Neuronal stem cell (in vitro differentiated cells): Measurements from ENCODE around the gene PGK2.

Experiments
- DNase-seq: peaks from one replicate; pipeline ENCODE4 v3.0.0-alpha.2; 2013; ENCODE audit warnings: low spot score
- H2AFZ ChIP-seq: one replicate; pipeline ENCODE4 v1.6.1; 2013; ENCODE audit warnings: mild to moderate bottlenecking, low read length, inconsistent platforms
- H2AK5ac ChIP-seq: 2 replicates; pipeline ENCODE4 v1.6.1; 2013; ENCODE audit warnings: low read depth, mild to moderate bottlenecking, inconsistent platforms, low read length, moderate library complexity, mixed read lengths
- H2BK120ac ChIP-seq: 2 replicates; pipeline ENCODE4 v1.6.1; 2013; ENCODE audit warnings: low read depth, mild to moderate bottlenecking, inconsistent platforms, low read length, moderate library complexity, mixed read lengths
- H2BK12ac ChIP-seq: one replicate; pipeline ENCODE4 v1.6.1; 2013; ENCODE audit warnings: low read length, inconsistent platforms
- H2BK15ac ChIP-seq: 2 replicates; pipeline ENCODE4 v1.6.1; 2013; ENCODE audit warnings: mild to moderate bottlenecking, low read length, inconsistent platforms, mixed read lengths
- H2BK5ac ChIP-seq: one replicate; pipeline ENCODE4 v1.6.1; 2013; ENCODE audit warnings: inconsistent platforms, mild to moderate bottlenecking, low read length, moderate library complexity
- H3K14ac ChIP-seq: one replicate; pipeline ENCODE4 v1.6.1; 2013; ENCODE audit warnings: low read length, inconsistent platforms
- H3K18ac ChIP-seq: 2 replicates; pipeline ENCODE4 v1.6.1; 2013; ENCODE audit warnings: low read length, inconsistent platforms
- H3K23ac ChIP-seq: 2 replicates; pipeline ENCODE4 v1.6.1; 2013; ENCODE audit warnings: low read depth, mild to moderate bottlenecking, mixed read lengths, low read length, inconsistent platforms; ENCODE audit not compliant: poor library complexity
- H3K27ac ChIP-seq: replicated peaks from 3 replicates; pipeline ENCODE4 v1.5.1; 2013; ENCODE audit warnings: low read length, inconsistent platforms
- H3K27me3 ChIP-seq, 3 experiments: 2 replicates each; pipeline ENCODE4 v1.6.1; 2013; ENCODE audit warnings: low read length in 3 of 3, mild to moderate bottlenecking in 2 of 3, inconsistent platforms in 1 of 3, low read depth in 1 of 3, mixed read lengths in 1 of 3, moderate library complexity in 1 of 3; ENCODE audit not compliant: control insufficient read depth in 3 of 3, insufficient read depth in 3 of 3
- H3K36me3 ChIP-seq, 2 donors: replicated peaks in 1 of 2; 2 replicates each; pipeline ENCODE4 v1.6.1; 2013; ENCODE audit warnings: low read length in 2 of 2; ENCODE audit not compliant: control insufficient read depth in 2 of 2, insufficient read depth in 2 of 2
- H3K4ac ChIP-seq: 2 replicates; pipeline ENCODE4 v1.6.1; 2013; ENCODE audit warnings: inconsistent platforms, mild to moderate bottlenecking, low read length, moderate library complexity
- H3K4me1 ChIP-seq, 2 donors: 1 replicate in 1 of 2; 2 replicates in 1 of 2; pipeline ENCODE4 v1.6.1; 2013; ENCODE audit warnings: low read length in 2 of 2, low read depth in 1 of 2; ENCODE audit not compliant: control insufficient read depth in 2 of 2, insufficient read depth in 1 of 2
- H3K4me2 ChIP-seq: one replicate; pipeline ENCODE4 v1.6.1; 2013; ENCODE audit warnings: mild to moderate bottlenecking, low read length, inconsistent platforms; ENCODE audit not compliant: insufficient read depth, poor library complexity, severe bottlenecking
- H3K4me3 ChIP-seq, 2 donors: 2 replicates each; pipeline ENCODE4 v1.5.1; 2013; ENCODE audit warnings: low read length in 2 of 2, mild to moderate bottlenecking in 2 of 2, inconsistent platforms in 1 of 2, moderate library complexity in 1 of 2
- H3K79me1 ChIP-seq: one replicate; pipeline ENCODE4 v1.6.1; 2013; ENCODE audit warnings: low read depth, mild to moderate bottlenecking, inconsistent platforms, low read length, moderate library complexity
- H3K9ac ChIP-seq: one replicate; pipeline ENCODE4 v1.6.1; 2013; ENCODE audit warnings: mild to moderate bottlenecking, low read depth, low read length, inconsistent platforms; ENCODE audit not compliant: poor library complexity
- H3K9me3 ChIP-seq, 2 donors: replicated peaks in 1 of 2; 2 replicates each; pipeline versions ENCODE3 to v1.6.1; 2013; ENCODE audit warnings: low read length in 2 of 2, mild to moderate bottlenecking in 2 of 2, inconsistent platforms in 1 of 2, low read depth in 1 of 2, mixed read lengths in 1 of 2, moderate library complexity in 1 of 2; ENCODE audit not compliant: control insufficient read depth in 2 of 2, insufficient read depth in 1 of 2
- H4K8ac ChIP-seq: one replicate; pipeline ENCODE4 v1.6.1; 2013; ENCODE audit warnings: low read depth, mild to moderate bottlenecking, inconsistent platforms, low read length, moderate library complexity
- H4K91ac ChIP-seq: one replicate; pipeline ENCODE4 v1.6.1; 2013; ENCODE audit warnings: low read length, low read depth, mild to moderate bottlenecking, inconsistent platforms; ENCODE audit not compliant: poor library complexity
- WGBS, 2 donors: extraction: QIAGEN DNeasy Blood & Tissue Kit; methylation state at CpG; one replicate each; pipeline ENCODE4 v1.1.7; 2013; ENCODE audit warnings: missing lambda C conversion rate in 2 of 2, mixed read lengths in 1 of 2; ENCODE audit not compliant: insufficient read length in 2 of 2, insufficient replicate concordance in 1 of 2; ENCODE audit errors: extremely low coverage in 2 of 2; 5-methylcytosine and 5-hydroxymethylcytosine counted together

PGK2 gene

GRCh38 chr6:49775043-49775442, 12.0 kb downstream of the PGK2 start:
- Histone ChIP-seq H3K23ac (no peak overlapping the region), H3K4me3 (no peak overlapping the region), H4K8ac (no peak overlapping the region), H2BK12ac (no peak overlapping the region), H3K4me1 (no peaks in the 10 kb centered on the region), H3K9me3 (no peaks in the 10 kb centered on the region), H2BK15ac (no peak overlapping the region), H2AK5ac (no peak overlapping the region), H2BK5ac (no peak overlapping the region), H2BK120ac (no peak overlapping the region), H3K27ac (no peak overlapping the region), H2AFZ (no peak overlapping the region), H3K4me2 (no peak overlapping the region), H3K79me1 (no peaks in the 10 kb centered on the region), H3K9ac (no peak overlapping the region), H3K14ac (no peak overlapping the region), H3K4ac (no peak overlapping the region), H3K36me3 (no peaks in the 10 kb centered on the region), H4K91ac (no peak overlapping the region), H3K27me3 (no peaks in the 10 kb centered on the region), H3K18ac (no peak overlapping the region)
- no peak for DNase-seq

GRCh38 chr6:49772285-49772684, 14.8 kb downstream of the PGK2 start:
- Histone ChIP-seq H3K27ac (no peak overlapping the region), H3K79me1 (no peaks in the 10 kb centered on the region), H3K4me3 (no peak overlapping the region), H3K4me1 (no peaks in the 10 kb centered on the region), H3K27me3 (no peaks in the 10 kb centered on the region), H2AFZ (no peak overlapping the region), H2BK120ac (no peak overlapping the region), H4K91ac (no peak overlapping the region), H4K8ac (no peak overlapping the region), H2BK15ac (no peak overlapping the region), H2BK12ac (no peak overlapping the region), H3K9ac (no peak overlapping the region), H2AK5ac (no peak overlapping the region), H3K14ac (no peak overlapping the region), H3K18ac (no peak overlapping the region), H3K36me3 (no peaks in the 10 kb centered on the region), H3K23ac (no peak overlapping the region), H2BK5ac (no peak overlapping the region), H3K4ac (no peak overlapping the region), H3K4me2 (no peak overlapping the region), H3K9me3 (no peaks in the 10 kb centered on the region)
- no CpG with 5 or more reads among the region's 5 CpGs for WGBS, 2 donors
- no peak for DNase-seq

- Histone ChIP-seq H3K36me3 (no peaks in the 10 kb centered on the region), H3K23ac (no peak overlapping the region), H3K18ac (no peak overlapping the region), H2BK12ac (no peak overlapping the region), H2BK120ac (no peak overlapping the region), H4K91ac (no peak overlapping the region), H3K4ac (no peak overlapping the region), H3K4me1 (no peaks in the 10 kb centered on the region), H3K4me2 (no peak overlapping the region), H3K4me3 (no peak overlapping the region), H2BK5ac (no peak overlapping the region), H3K27me3 (no peaks in the 10 kb centered on the region), H4K8ac (no peak overlapping the region), H3K9ac (no peak overlapping the region), H3K27ac (no peak overlapping the region), H3K9me3 (no peaks in the 10 kb centered on the region), H2AFZ (no peak overlapping the region), H2AK5ac (no peak overlapping the region), H3K14ac (no peak overlapping the region), H3K79me1 (no peaks in the 10 kb centered on the region), H2BK15ac (no peak overlapping the region)
- WGBS, 2 donors = no CpG with 5 or more reads among the region's 2 CpGs
- no peak for DNase-seq
These were observed 20.3 kb downstream of the PGK2 start for GRCh38 chr6:49766762-49767161.

DNA sequence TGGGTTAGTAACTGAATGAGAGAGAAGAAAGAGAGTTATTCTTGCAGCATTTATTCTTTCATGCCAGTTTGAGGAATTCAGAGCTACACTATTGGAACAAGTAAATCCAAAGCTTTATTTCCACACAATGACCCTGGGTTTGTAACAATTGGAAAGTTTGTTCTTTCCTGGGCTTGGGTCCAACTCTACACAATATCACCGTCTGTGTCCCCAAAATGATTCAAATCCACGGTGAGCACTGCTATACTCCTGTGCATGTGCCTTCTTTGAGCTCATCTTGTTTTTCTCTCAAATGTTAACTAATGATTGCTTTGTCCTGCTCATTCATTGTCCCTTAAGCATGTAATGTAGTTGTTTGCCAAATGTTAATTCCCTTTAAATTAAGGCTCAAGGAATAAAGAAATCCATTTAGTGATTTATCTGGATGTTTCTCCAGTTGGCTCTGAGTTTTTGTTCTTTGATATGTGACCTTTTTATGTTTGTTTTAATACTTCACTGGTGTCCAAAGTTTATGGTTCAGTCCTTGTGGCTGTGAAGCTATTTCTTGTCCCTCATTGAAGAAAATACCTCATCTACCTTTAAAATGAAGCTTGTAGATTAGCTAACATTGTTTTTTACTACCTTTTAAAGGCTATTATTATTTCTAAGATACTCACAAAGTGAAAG, 22.4 kb downstream of the PGK2 start:
- no peak overlapping the region for H3K4ac ChIP-seq
- H3K27me3 ChIP-seq = no peaks in the 10 kb centered on the region
- no peaks in the 10 kb centered on the region for H3K4me1 ChIP-seq
- H2BK5ac ChIP-seq = no peak overlapping the region
- H3K14ac ChIP-seq = no peak overlapping the region
- no peak overlapping the region for H2BK12ac ChIP-seq
- no peak overlapping the region for H3K4me2 ChIP-seq
- no peak for DNase-seq
- no peak overlapping the region for H4K91ac ChIP-seq
- H3K4me3 ChIP-seq = no peak overlapping the region
- H3K9me3 ChIP-seq = no peaks in the 10 kb centered on the region
- no peak overlapping the region for H2AFZ ChIP-seq
- H3K79me1 ChIP-seq = no peaks in the 10 kb centered on the region
- no peak overlapping the region for H3K23ac ChIP-seq
- no peak overlapping the region for H3K9ac ChIP-seq
- no CpG with 5 or more reads among the region's 2 CpGs for WGBS, 2 donors
- no peak overlapping the region for H2BK15ac ChIP-seq
- no peak overlapping the region for H2BK120ac ChIP-seq
- no peak overlapping the region for H2AK5ac ChIP-seq
- H3K18ac ChIP-seq = no peak overlapping the region
- no peak overlapping the region for H3K27ac ChIP-seq
- H4K8ac ChIP-seq = no peak overlapping the region
- H3K36me3 ChIP-seq = no peaks in the 10 kb centered on the region
